Measurements from ENCODE around the gene PROCR. TPM values are rescaled to one million over a fixed set of nuclear protein-coding genes. Genes with fewer than 3 reads are reported as not detected.

PROCR gene
- total and polyA plus RNA-seq, 9 of the 15 experiments (the other 6 are each of a cell fraction or from before 2014, with no cell fraction given) = 1.6 to 7.1 (median 4.0) TPM

DNA sequence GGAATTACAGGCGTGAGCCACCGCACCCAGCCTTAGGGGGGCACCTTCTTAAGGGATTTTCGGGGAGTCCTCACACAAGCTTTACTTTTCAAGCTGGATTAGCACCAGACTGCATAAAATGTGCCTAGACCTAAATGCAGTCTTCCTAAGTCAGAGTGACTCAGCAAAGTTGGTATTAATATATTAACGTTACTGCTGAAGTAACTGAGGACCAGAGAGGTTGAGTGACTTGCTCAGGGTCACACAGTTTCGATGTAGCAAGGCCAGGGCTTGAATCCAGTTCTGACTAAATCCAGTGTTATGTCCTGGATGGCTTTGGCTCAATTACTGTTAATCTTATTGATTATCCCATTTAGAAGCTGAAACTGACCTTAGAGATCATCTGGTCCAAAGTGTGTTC lies 38.1 kb upstream of the PROCR start (continued):
- no peak for TF ChIP-seq ETS2 (tag; IDR thresholded peaks at IDR 0.05; ENCODE audit: borderline replicate concordance, poor library complexity, severe bottlenecking)
- TF ChIP-seq ZBTB8A (IDR thresholded peaks at IDR 0.05; ENCODE audit: partially characterized antibody) = no peak
- no peak for TF ChIP-seq SFPQ (IDR thresholded peaks at IDR 0.05; ENCODE audit: low read depth, low read length)
- no peak for TF ChIP-seq GATA2 (CRISPR knock-in tag; IDR thresholded peaks at IDR 0.05)
- no peak for TF ChIP-seq NBN (IDR thresholded peaks at IDR 0.05; ENCODE audit: low read depth)
- no peak for TF ChIP-seq SAP30 (IDR thresholded peaks at IDR 0.05; ENCODE audit: borderline replicate concordance, insufficient read depth, low read depth, low read length, poor library complexity, severe bottlenecking)
- TF ChIP-seq ZFP30 (CRISPR knock-in tag; IDR thresholded peaks at IDR 0.05; ENCODE audit: borderline replicate concordance) = no peak
- TF ChIP-seq KDM1A (IDR thresholded peaks at IDR 0.05) = peak; percentile 46 to 73; a peak in 3 of 4 replicates
- no peak for TF ChIP-seq E2F3 (CRISPR knock-in tag; IDR thresholded peaks at IDR 0.05)
- peak; percentile 58; the same call in 1 of the 2 replicates for TF ChIP-seq MAFK (IDR thresholded peaks at IDR 0.05; ENCODE audit: low read length)
- TF ChIP-seq TARDBP (IDR thresholded peaks at IDR 0.05) = no peak
- TF ChIP-seq XRCC5 (IDR thresholded peaks at IDR 0.05; ENCODE audit: low read depth, low read length) = no peak
- TF ChIP-seq ZNF143 (CRISPR knock-in tag; IDR thresholded peaks at IDR 0.05) = no peak
- TF ChIP-seq ATF6 (CRISPR knock-in tag; IDR thresholded peaks at IDR 0.05) = no peak
- no peak for TF ChIP-seq KAT7 (CRISPR knock-in tag; IDR thresholded peaks at IDR 0.05; ENCODE audit: borderline replicate concordance)
- TF ChIP-seq DPF2 (IDR thresholded peaks at IDR 0.05) = no peak
- TF ChIP-seq MXI1 (IDR thresholded peaks at IDR 0.05; ENCODE audit: low read depth, low read length) = no peak
- TF ChIP-seq TCF7L2 (IDR thresholded peaks at IDR 0.05; ENCODE audit: low read depth, low read length) = no peak
- TF ChIP-seq SMARCA5 (IDR thresholded peaks at IDR 0.05) = 0 out of 2 replicates have a peak, but pooled peaks have one; percentile 33
- TF ChIP-seq SAFB2 (IDR thresholded peaks at IDR 0.05; ENCODE audit: borderline replicate concordance, low read depth, low read length, severe bottlenecking) = no peak
- TF ChIP-seq SETDB1 (IDR thresholded peaks at IDR 0.05; ENCODE audit: low read length) = no peak
- no peak for TF ChIP-seq AFF4 (CRISPR knock-in tag; IDR thresholded peaks at IDR 0.05)
- TF ChIP-seq PHB2 (IDR thresholded peaks at IDR 0.05; ENCODE audit: low read depth) = no peak
- TF ChIP-seq ZFP1 (CRISPR knock-in tag; IDR thresholded peaks at IDR 0.05) = no peak
